Tibial nerve (tissue), 4 donors: ENCODE measurements around the gene ADGRG3. TPM values are rescaled to one million over a fixed set of nuclear protein-coding genes. Genes with fewer than 3 reads are reported as not detected.
A peak's percentile ranks its signal among the peaks of the same experiment; 100 is the strongest.
"Not testable (repeated sequence)": the region's sequence is repeated elsewhere in the genome, so short reads cannot be mapped to it uniquely, and the experiment has no call there.

Source experiments
- DNase-seq, 2 donors: peaks; one replicate each; pipeline ENCODE4 v3.0.0-alpha.2; 2019; ENCODE audit warnings: low spot score in 2 of 2
- H3K27ac ChIP-seq, 4 donors: fragments of 200-600 bp; sonication (generic) in 3 of 4; one replicate each; pipeline ENCODE4 v1.5.1; 2017 to 2019; ENCODE audit warnings: mild to moderate bottlenecking in 1 of 4
- H3K27me3 ChIP-seq, 2 donors: fragments of 200-600 bp; sonication (generic) in 1 of 2; one replicate each; pipeline versions ENCODE4 v1.5.1 to v1.6.0; 2017 to 2019
- H3K36me3 ChIP-seq, 3 donors: fragments of 200-600 bp; sonication (generic); one replicate each; pipeline ENCODE4 v1.5.1; 2018 to 2019
- H3K4me1 ChIP-seq, 4 donors: fragments of 200-600 bp; sonication (generic) in 3 of 4; one replicate each; pipeline ENCODE4 v1.5.1; 2017 to 2019
- H3K4me3 ChIP-seq, 4 donors: fragments of 200-600 bp; sonication (generic) in 3 of 4; one replicate each; pipeline ENCODE4 v1.5.1; 2017 to 2019; ENCODE audit warnings: mild to moderate bottlenecking in 1 of 4, moderate library complexity in 1 of 4
- H3K9me3 ChIP-seq, 4 donors: fragments of 200-600 bp; sonication (generic) in 3 of 4; one replicate each; pipeline ENCODE4 v1.5.1; 2017 to 2019
- CTCF ChIP-seq, 5 experiments: fragments of 200-600 bp in 3 of 5; fragments of 450-650 bp in 2 of 5; sonication (generic) in 3 of 5; IDR thresholded peaks; one replicate each; pipeline ENCODE4 v1.5.1; 2016 to 2019; ENCODE audit warnings: antibody characterized with exemption in 5 of 5, mild to moderate bottlenecking in 3 of 5, moderate library complexity in 2 of 5
- EP300 ChIP-seq, 2 donors: sonication (generic); formaldehyde crosslinking; IDR thresholded peaks; one replicate each; pipeline ENCODE4 v1.6.1; 2017; ENCODE audit warnings: antibody characterized with exemption in 2 of 2, mild to moderate bottlenecking in 1 of 2
- POLR2A ChIP-seq, 2 donors: fragments of 450-650 bp; IDR thresholded peaks; one replicate each; pipeline ENCODE4 v1.6.1; 2017; ENCODE audit warnings: antibody characterized with exemption in 2 of 2, mild to moderate bottlenecking in 2 of 2, moderate library complexity in 2 of 2
- WGBS, 2 donors: methylation state at CpG; one replicate each; pipeline ENCODE4 v1.1.5; 2018; 5-methylcytosine and 5-hydroxymethylcytosine counted together
- total RNA-seq, 4 donors: library from RNA; depleted of rRNA; stranded (reverse); fragments of >200 nt; gene quantifications; one replicate each; pipeline ENCODE4 v1.1.0, GENCODE V29; 2016

Gene ADGRG3
- total RNA-seq, 4 donors from 2014 or later: 0.21 to 1.8 (median 0.90) TPM; not detected in 1

DNA sequence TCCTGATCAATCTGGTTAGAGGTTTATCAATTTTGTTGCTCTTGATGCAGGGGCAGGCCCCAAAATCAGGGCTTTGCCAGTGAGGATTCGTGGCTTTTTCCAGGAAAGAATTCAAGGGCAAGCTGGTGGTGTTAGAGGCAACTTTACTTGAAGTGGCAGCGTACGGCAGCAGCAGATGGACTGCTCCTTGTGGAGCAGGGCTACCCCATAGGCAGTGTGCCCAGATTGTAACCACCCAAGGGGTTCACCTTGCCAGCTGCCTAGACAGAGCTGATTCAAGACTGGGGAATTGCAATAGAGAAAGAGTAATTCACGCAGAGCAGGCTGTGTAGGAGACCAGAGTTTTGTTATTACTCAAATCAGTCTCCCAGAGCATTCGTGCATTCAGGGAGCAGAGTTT is 43.2 kb downstream of the ADGRG3 start:
- no peak for TF ChIP-seq CTCF (IDR thresholded peaks at IDR 0.05)
- no peak for TF ChIP-seq EP300 (IDR thresholded peaks at IDR 0.05)
- no peak for TF ChIP-seq POLR2A (IDR thresholded peaks at IDR 0.05)
- Histone ChIP-seq H3K36me3 (no peaks in the 10 kb centered on the region), H3K4me3 (no peak overlapping the region), H3K27ac (no peak overlapping the region), H3K27me3 (no peaks in the 10 kb centered on the region), H3K4me1 (no peaks in the 10 kb centered on the region), H3K9me3 (no peaks in the 10 kb centered on the region)
- 86 to 90% methylated on average over 5 of the region's 5 CpGs for WGBS, 2 donors
- no peak for DNase-seq

DNA sequence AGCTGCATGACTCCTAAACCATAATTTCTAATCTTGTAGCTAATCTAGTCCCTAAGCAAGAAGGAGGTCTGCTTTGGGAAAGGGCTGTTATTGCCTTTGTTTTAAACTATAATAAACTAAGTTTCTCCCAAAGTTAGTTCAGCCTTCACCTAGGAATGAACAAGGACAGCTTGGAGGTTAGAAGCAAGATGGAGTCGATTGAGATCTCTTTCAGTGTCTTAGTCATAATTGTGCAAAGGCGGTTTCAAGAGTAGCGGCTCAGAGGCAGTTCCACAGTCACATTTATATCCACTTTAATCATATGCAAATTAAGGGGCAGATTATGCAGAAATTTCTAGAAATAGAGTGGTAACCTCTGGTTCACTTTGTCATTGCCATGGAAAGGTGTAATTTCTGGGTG is 43.9 kb downstream of the ADGRG3 start:
- TF ChIP-seq POLR2A (IDR thresholded peaks at IDR 0.05) (no peak), EP300 (IDR thresholded peaks at IDR 0.05) (no peak), CTCF (IDR thresholded peaks at IDR 0.05) (no peak)
- no peaks in the 10 kb centered on the region for H3K27me3 ChIP-seq
- H3K9me3 ChIP-seq: no peaks in the 10 kb centered on the region
- no peaks in the 10 kb centered on the region for H3K4me1 ChIP-seq
- H3K4me3 ChIP-seq: no peak overlapping the region
- no peak for DNase-seq
- 90 to 98% methylated on average over 3 of the region's 3 CpGs for WGBS, 2 donors
- no peaks in the 10 kb centered on the region for H3K36me3 ChIP-seq
- no peak overlapping the region for H3K27ac ChIP-seq

GRCh38 chr16:57712569-57712968 is 44.5 kb downstream of the ADGRG3 start:
- not testable (repeated sequence) for DNase-seq, H3K27ac ChIP-seq, H3K36me3 ChIP-seq, H3K9me3 ChIP-seq, H3K27me3 ChIP-seq, H3K4me3 ChIP-seq, H3K4me1 ChIP-seq
- 70% methylated on average over 6 of the region's 6 CpGs for WGBS, 2 donors

- Histone ChIP-seq H3K9me3 (no peaks in the 10 kb centered on the region), H3K4me1 (no peaks in the 10 kb centered on the region), H3K4me3 (no peak overlapping the region), H3K27ac (no peak overlapping the region), H3K36me3 (no peaks in the 10 kb centered on the region), H3K27me3 (no peaks in the 10 kb centered on the region)
- WGBS, 2 donors: 89 to 91% methylated on average over 8 of the region's 8 CpGs
- DNase-seq: no peak
- no peak for TF ChIP-seq EP300 (IDR thresholded peaks at IDR 0.05)
- no peak for TF ChIP-seq POLR2A (IDR thresholded peaks at IDR 0.05)
- TF ChIP-seq CTCF (IDR thresholded peaks at IDR 0.05): no peak
Observed at GRCh38 chr16:57713596-57713995, 45.5 kb downstream of the ADGRG3 start.

GRCh38 chr16:57714047-57714446 is 45.9 kb downstream of the ADGRG3 start:
- 87 to 91% methylated on average over 6 of the region's 6 CpGs for WGBS, 2 donors
- H3K4me3 ChIP-seq: no peak overlapping the region
- H3K27me3 ChIP-seq: no peaks in the 10 kb centered on the region
- DNase-seq: no peak
- no peaks in the 10 kb centered on the region for H3K36me3 ChIP-seq
- no peak for TF ChIP-seq CTCF (IDR thresholded peaks at IDR 0.05)
- no peak for TF ChIP-seq EP300 (IDR thresholded peaks at IDR 0.05)
- no peak for TF ChIP-seq POLR2A (IDR thresholded peaks at IDR 0.05)
- H3K27ac ChIP-seq: no peak overlapping the region
- H3K9me3 ChIP-seq: no peaks in the 10 kb centered on the region
- H3K4me1 ChIP-seq: no peaks in the 10 kb centered on the region

DNA sequence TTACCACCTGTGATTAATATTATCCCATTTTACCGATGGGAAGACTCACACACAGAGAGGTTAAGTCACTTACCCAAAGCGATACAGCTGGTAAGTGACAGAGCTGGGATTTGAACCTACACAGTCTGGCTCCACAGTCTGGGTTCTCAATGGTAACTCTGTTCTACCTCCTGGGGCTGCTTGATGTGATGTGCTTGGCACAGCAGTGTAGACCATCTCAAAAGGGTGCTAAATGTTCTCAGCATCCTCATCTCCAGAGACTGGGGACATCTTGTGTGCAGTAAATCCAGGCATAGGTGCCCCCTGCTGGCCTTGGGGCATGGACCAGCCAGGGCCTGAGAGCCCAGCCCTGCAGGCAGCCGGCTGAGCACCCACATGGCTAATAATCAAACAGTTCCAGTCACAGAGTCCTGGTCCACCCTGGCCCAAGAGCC is 52.1 kb downstream of the ADGRG3 start:
- TF ChIP-seq POLR2A (IDR thresholded peaks at IDR 0.05) (no peak), CTCF (IDR thresholded peaks at IDR 0.05) (peak in 3 of 5 experiments; percentile 10 to 40 (median 29))
- no peak for DNase-seq

More for the DNA sequence above, 52.1 kb downstream of the ADGRG3 start:
- H3K27ac ChIP-seq: no peak overlapping the region
- H3K4me3 ChIP-seq: no peak overlapping the region
- WGBS, 2 donors: 70 to 84% methylated on average over 2 to 3 of the region's 3 CpGs
- H3K27me3 ChIP-seq: no peaks in the 10 kb centered on the region
- H3K4me1 ChIP-seq: no peaks in the 10 kb centered on the region
- H3K9me3 ChIP-seq: no peaks in the 10 kb centered on the region
- H3K36me3 ChIP-seq: no peaks in the 10 kb centered on the region
